Measurements from ENCODE around the gene CDK14.

GRCh38 chr7:90777465-90777864 lies 181.3 kb downstream of the CDK14 start:
- TF ChIP-seq CTCF (IDR thresholded peaks at IDR 0.05) (no peak), POLR2A (IDR thresholded peaks at IDR 0.05) (no peak), EP300 (IDR thresholded peaks at IDR 0.05) (no peak)
